Esophagus muscularis mucosa (tissue), 3 donors: Measurements from ENCODE around the gene TMEM86A.

Source experiments
- POLR2A ChIP-seq: fragments of 450-650 bp; IDR thresholded peaks from one replicate; pipeline ENCODE4 v1.6.1; 2017; ENCODE audit warnings: antibody characterized with exemption, moderate library complexity, mild to moderate bottlenecking, low read depth
- POLR2AphosphoS5 ChIP-seq, 2 donors: sonication (generic); formaldehyde crosslinking; IDR thresholded peaks; one replicate each; pipeline ENCODE4 v1.6.1; 2017; ENCODE audit warnings: antibody characterized with exemption in 2 of 2
- TF ChIP-seq, protein P1 (sequence below), 3 experiments: fragments of 200-600 bp in 2 of 3; fragments of 450-650 bp in 1 of 3; sonication (generic) in 2 of 3; IDR thresholded peaks; one replicate each; pipeline ENCODE4 v1.5.1; 2017 to 2019; ENCODE audit warnings: antibody characterized with exemption in 3 of 3, mild to moderate bottlenecking in 2 of 3, moderate library complexity in 1 of 3

DNA sequence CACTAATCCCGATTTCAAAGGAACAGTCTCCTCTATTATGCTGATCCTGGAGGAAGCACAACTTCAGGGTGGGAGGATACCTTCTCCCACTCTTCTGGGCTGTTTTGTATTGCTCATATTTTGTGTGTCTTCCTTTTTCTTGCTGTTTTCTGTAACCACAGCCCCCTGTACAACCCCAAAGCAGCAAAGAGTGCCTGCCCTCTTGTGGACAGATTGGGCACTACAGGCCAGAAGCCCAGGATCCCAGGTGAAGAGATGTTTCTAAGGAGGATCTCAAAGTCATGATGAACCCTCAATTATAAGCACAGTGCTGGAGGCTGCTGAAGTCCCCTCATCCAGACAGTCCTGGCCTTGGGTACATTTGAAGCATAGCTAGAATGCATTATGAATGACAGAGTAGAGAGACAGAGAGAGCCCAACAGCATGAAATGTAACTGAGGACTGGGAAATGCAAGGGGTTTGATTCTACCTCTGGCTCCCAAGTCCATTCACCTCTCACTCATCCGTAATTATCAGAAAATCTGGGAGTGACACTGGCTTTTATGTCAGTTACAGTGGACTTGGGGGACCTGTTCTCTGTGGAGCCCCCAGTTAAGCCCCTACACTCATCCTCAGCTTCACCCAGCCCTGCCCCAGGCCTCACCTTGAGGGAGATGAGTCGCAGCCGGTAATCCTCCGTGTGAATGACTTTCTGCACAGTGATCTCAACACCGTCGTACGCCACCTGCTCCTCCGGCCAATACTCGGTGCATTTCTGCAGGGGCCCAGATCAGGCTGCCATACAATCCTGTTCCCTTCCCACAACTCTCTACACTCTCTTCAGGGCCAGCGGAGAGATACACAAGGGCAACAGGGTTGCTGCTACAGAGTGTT lies 33.6 kb downstream of the TMEM86A start:
- TF ChIP-seq POLR2AphosphoS5 (IDR thresholded peaks at IDR 0.05) (no peak), POLR2A (no peak)
- TF ChIP-seq, protein P1, sequence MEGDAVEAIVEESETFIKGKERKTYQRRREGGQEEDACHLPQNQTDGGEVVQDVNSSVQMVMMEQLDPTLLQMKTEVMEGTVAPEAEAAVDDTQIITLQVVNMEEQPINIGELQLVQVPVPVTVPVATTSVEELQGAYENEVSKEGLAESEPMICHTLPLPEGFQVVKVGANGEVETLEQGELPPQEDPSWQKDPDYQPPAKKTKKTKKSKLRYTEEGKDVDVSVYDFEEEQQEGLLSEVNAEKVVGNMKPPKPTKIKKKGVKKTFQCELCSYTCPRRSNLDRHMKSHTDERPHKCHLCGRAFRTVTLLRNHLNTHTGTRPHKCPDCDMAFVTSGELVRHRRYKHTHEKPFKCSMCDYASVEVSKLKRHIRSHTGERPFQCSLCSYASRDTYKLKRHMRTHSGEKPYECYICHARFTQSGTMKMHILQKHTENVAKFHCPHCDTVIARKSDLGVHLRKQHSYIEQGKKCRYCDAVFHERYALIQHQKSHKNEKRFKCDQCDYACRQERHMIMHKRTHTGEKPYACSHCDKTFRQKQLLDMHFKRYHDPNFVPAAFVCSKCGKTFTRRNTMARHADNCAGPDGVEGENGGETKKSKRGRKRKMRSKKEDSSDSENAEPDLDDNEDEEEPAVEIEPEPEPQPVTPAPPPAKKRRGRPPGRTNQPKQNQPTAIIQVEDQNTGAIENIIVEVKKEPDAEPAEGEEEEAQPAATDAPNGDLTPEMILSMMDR (IDR thresholded peaks at IDR 0.05): peak in 2 of 3 experiments; percentile 87 to 92
